GM12891 (cell line): ENCODE data around the gene AVL9.
A peak's percentile ranks its signal among the peaks of the same experiment; 100 is the strongest.
"Not testable (repeated sequence)": the region's sequence is repeated elsewhere in the genome, so short reads cannot be mapped to it uniquely, and the experiment has no call there.

ENCODE experiments used
- DNase-seq: peaks from one replicate; pipeline ENCODE4 v3.0.0; 2011; ENCODE audit warnings: low spot score; ENCODE audit not compliant: insufficient read length
- FAIRE-seq: peaks from 2 replicates; lab custom pipeline; 2011; peaks lifted over from hg19 to GRCh38; lab: Jason Lieb, UNC
- PAX5 ChIP-seq: IDR thresholded peaks from 2 replicates; pipeline ENCODE4 v1.6.1; 2011; ENCODE audit warnings: low read length, moderate library complexity, mild to moderate bottlenecking; ENCODE audit not compliant: insufficient read depth, severe bottlenecking
- POLR2A ChIP-seq: IDR thresholded peaks from 2 replicates; pipeline ENCODE4 v1.6.1; 2011; ENCODE audit warnings: low read depth, low read length, control low read depth
- POLR2AphosphoS5 ChIP-seq: IDR thresholded peaks from 2 replicates; pipeline ENCODE4 v1.6.1; 2011; ENCODE audit warnings: low read depth, low read length, control low read depth
- POU2F2 ChIP-seq: IDR thresholded peaks from 2 replicates; pipeline ENCODE4 v1.6.1; 2011; ENCODE audit warnings: low read depth, mild to moderate bottlenecking, control low read depth, low read length, moderate library complexity
- SPI1 ChIP-seq: IDR thresholded peaks from 2 replicates; pipeline ENCODE4 v1.6.1; 2011; ENCODE audit warnings: low read depth, low read length, control low read depth
- TAF1 ChIP-seq: IDR thresholded peaks from 2 replicates; pipeline ENCODE4 v1.6.1; 2011; ENCODE audit warnings: low read depth, low read length, control low read depth

The AVL9 gene

DNA sequence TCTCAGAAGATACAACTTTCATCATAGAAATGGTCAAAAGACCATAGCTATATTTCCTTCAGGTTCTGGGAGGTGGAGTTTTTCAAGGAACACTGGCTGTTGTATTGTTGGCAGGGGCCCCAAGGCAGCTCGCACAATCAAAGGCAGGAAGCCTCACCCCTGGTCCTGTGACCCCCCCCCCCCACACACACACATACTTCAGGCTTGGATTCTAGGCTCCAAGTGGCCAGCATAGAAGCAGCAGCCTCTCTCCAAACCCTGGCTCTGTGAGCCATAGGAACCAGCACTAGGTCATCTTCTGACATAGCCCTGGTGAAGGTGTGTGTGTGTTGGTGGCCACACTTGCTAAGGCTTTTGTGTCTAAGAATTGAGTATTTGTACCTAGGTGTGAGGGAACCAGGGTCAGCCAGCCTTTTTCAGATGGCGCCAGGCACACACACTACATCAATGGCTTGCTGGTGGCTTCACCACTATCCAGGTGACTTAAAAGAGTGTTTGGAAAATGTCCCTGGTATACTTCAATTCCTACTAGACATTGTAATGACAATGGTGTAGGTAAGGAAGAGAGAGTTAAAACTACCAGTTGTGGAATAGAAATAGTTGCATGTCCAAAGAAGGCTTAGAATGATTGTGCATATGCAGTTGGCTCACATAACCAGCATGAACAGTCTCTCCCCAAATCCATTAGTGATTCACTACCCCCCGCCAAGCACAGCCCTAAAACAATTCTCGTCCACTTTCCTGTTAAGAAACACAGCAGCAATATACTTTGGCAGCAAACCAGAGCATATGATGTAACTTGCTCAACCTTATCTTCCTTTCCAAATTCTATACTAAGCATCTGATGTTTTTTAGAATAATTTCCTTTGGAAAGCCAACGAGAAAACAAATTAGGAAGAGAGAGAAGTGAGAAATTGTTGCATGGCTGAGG, 91.3 kb downstream of the AVL9 start:
- TF ChIP-seq SPI1: no peak
- no peak for TF ChIP-seq TAF1
- no peak for TF ChIP-seq PAX5
- no peak for TF ChIP-seq POU2F2
- no peak for TF ChIP-seq POLR2A
- TF ChIP-seq POLR2AphosphoS5: no peak
- no peak for DNase-seq
- FAIRE-seq: no peak

DNA sequence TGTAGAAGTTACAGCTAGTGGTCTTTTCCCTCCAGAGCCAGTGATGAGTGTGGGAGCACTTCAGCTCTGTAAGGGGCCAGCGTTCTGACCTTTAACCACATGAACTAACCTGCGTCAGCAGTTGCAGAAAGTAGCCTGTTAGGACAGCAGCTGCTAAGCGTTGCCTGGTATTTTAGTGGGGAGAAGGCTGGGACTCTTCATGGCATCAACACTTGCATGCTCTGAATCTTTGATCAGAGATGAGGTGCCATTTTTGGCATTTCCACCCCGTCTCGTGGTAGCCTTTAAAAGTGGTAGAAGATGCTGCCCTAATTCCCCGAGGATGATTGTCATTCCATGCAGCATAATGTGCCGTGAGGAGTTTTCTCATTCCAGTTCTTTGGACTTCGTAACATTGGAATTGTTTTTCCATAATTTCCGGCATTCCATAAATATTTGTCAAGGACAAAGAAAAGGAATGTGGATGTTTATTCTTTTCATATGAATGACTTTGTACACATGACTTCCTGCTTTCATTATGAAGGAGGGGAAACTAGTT, 92.2 kb downstream of the AVL9 start:
- TF ChIP-seq TAF1 (no peak), POU2F2 (no peak), POLR2AphosphoS5 (no peak), PAX5 (no peak), SPI1 (no peak), POLR2A (no peak)
- DNase-seq (no peak), FAIRE-seq (no peak)

DNA sequence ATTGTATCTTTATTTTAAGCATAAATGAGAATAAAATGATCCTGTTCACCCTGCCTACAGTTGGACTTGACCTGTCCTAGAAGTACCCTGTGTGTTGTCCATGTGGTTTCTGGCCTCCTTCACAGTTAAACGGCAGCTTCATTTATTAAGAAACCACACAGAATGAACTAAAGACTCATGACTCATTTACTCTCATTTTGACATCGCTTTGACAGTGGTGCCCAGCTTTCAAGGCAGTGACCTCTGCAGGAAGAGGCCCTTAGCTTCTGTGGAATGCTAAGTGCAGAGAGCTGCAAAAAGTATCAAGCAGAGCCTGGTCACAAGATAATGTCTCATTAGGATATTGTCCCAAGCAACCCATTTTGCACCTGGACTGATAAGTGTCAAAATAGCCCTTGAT, 93.4 kb downstream of the AVL9 start:
- TF ChIP-seq POU2F2 (no peak), POLR2A (no peak), PAX5 (no peak), TAF1 (no peak), POLR2AphosphoS5 (no peak), SPI1 (no peak)
- FAIRE-seq: peak; percentile 5
- DNase-seq: peak; percentile 16

DNA sequence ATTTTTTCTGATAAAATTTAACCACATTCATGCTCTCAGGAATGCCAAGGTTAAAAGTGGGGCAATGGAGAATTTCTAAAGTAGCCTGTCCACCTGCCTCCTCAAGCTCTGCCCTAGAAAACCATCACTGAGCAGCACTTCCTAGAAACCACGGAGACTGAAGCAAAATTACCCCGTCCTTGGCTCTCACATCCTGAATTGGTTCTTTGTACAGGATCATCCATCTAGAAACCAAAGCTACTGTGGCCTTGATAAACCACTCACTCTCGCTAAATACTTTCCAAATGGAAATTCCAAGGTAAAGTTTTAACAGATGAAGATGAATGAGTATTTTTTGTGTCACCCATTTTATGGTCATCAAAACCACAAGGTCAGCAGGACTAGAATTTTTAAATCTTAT, 96.6 kb downstream of the AVL9 start:
- TF ChIP-seq POU2F2: no peak
- no peak for TF ChIP-seq PAX5
- TF ChIP-seq SPI1: no peak
- no peak for TF ChIP-seq POLR2AphosphoS5
- TF ChIP-seq POLR2A: no peak
- no peak for TF ChIP-seq TAF1
- DNase-seq (no peak), FAIRE-seq (no peak)

DNA sequence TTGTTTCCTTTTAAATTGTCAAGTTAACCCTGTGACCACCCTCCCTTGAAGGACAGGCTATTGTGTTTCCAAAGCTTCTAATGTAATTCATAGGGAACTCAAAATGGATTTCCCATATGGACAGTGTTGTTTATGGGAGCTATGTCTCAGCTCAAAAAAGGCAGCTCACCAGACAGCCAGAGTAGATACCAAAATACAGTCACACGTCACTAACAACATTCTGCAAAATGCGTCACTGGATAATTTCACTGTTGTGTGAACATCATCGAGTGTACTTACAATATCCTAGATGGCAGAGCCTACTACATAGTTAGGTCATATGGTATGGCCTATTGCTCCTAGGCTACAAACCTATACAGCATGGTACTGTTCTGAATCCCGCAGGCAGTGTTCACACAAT, 97.4 kb downstream of the AVL9 start:
- TF ChIP-seq POU2F2 (no peak), TAF1 (no peak), POLR2AphosphoS5 (no peak), SPI1 (no peak), PAX5 (no peak), POLR2A (no peak)
- DNase-seq: no peak
- FAIRE-seq: no peak

DNA sequence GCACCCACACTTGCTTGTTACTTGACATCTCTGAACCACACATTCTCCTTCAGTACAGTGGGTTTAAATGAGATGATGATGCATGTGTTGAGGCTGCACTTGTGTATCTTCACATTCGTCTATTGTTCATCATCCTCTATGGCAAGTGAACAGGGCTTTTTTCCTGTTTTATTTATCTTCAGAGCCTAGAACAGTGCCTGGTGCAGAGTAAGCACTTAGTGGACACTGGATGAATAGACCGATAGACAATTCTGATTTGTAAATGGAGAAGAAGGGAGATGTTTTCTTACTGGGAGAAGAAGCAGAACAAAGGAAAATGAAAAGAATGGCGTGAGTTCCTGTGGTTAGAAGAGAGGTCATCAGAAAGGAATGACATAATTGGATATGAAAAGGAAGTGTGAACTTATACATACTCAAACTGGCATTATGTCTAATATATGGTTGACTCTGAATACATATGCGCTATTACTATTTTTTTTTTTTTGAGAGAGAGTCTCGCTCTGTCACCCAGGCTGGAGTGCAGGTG, 99.7 kb downstream of the AVL9 start:
- FAIRE-seq: no peak
- DNase-seq: no peak
- TF ChIP-seq SPI1 (no peak), TAF1 (no peak), PAX5 (no peak), POLR2A (no peak), POLR2AphosphoS5 (no peak), POU2F2 (no peak)

DNA sequence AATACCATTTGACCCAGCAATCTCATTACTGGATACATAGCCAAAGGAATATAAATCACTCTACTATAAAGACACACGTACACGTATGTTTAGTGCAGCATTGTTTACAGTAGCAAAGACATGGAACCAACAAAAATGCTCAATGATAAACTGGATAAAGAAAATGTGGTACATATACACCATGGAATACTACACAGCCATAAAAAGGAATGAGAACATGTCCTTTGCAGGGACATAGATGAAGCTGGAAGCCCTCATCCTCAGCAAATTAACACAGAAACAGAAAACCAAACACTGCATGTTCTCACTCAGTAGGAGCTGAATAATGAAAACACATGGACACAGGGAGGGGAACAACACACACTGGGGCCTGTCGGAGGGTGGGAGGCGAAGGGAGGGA, 105.9 kb downstream of the AVL9 start:
- not testable (repeated sequence) for FAIRE-seq, DNase-seq

DNA sequence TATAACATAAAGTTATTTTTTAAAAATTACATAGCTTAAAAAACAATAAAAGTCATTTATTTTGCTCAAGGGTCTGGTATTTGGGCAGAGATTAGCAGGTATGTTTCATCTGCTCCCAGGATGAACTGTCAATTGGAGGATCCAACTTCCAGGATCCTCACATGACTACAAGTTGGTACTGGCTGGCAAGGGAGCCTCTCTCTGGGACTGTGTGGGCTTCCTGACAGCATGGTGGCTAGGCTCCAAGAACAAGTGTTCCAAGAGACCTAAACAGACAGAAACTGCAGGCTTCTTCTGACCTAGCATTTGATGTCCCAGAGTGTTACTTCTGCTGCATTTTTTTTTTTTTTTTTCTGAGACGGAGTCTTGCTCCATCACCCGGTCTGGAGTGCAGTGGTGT, 107.2 kb downstream of the AVL9 start:
- FAIRE-seq: no peak
- no peak for TF ChIP-seq POLR2A
- TF ChIP-seq POU2F2: no peak
- no peak for TF ChIP-seq POLR2AphosphoS5
- no peak for TF ChIP-seq SPI1
- no peak for TF ChIP-seq TAF1
- TF ChIP-seq PAX5: no peak

DNA sequence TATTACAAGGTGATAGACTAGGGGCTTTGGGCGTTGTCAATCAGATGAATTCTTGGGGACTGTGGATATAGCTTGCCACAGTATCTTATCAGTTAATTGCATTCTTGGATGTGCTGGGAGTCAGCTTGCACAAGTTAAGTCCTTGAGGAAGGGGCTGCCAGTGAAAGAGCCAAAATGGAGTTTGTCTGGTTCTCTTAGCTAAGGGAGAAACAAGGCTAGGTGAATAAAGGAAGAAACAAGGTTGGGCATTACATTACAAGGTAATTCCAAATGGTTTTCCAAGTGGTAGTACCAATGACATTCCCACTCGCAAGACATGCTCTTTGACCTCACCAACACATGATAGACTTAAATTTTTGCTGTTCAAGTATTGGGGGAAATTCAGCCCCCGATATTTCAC, 108.2 kb downstream of the AVL9 start:
- not testable (repeated sequence) for FAIRE-seq, DNase-seq

More for the DNA sequence above, 107.2 kb downstream of the AVL9 start:
- no peak for DNase-seq

DNA sequence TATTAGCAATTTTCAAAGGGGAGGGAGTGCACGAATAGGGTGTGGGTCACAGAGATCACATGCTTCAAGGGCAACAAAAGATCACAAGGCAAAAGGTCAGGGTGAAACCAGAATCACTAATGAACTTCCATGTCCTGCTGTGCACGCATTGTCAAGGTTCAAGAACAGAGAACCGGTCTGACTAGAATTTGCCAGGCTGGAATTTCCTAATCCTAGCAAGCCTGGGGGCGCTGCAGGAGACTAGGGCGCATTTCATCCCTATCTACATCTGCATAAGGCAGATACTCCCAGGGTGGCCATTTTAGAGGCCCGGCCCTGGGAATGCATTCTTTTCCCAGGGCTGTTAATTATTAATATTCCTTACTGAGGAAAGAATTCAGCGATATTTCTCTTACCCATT, 108.8 kb downstream of the AVL9 start:
- DNase-seq, FAIRE-seq: not testable (repeated sequence)

DNA sequence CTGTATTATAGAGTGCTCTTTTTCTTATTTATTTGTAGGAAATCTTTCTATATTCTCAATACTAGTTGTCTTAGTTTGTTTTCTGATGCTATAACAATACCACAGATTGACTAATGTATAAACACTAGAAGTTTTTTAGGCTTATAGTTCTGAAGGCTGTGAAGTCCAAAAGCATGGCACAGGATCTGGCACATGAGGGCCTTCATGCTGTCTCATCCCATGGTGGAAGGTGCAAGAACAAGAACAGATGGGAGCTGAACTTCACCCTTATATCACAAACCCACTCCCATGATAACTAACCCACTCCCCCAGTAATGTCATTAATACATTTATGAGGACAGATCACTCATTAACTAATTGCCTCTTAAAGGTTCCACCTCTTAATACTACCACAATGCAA, 109.7 kb downstream of the AVL9 start:
- DNase-seq: no peak
- TF ChIP-seq POLR2AphosphoS5: no peak
- no peak for TF ChIP-seq POU2F2
- TF ChIP-seq POLR2A: no peak
- no peak for TF ChIP-seq PAX5
- no peak for TF ChIP-seq SPI1
- no peak for TF ChIP-seq TAF1
- no peak for FAIRE-seq
